K562 treated with DMSO at 1 percent for 48 hours (cell line): ENCODE results near the gene ZFPM1. TPM values are rescaled to one million over a fixed set of nuclear protein-coding genes. Genes with fewer than 3 reads are reported as not detected.

Source experiments
- total RNA-seq: library from RNA; unstranded; fragments of 300-600 nt; gene quantifications from 2 replicates; pipeline ENCODE4 v1.2.3, GENCODE V29; 2022; ENCODE audit warnings: low replicate concordance; ENCODE audit errors: extremely low read depth

Gene ZFPM1
- total RNA-seq = not detected in 2 replicates

DNA sequence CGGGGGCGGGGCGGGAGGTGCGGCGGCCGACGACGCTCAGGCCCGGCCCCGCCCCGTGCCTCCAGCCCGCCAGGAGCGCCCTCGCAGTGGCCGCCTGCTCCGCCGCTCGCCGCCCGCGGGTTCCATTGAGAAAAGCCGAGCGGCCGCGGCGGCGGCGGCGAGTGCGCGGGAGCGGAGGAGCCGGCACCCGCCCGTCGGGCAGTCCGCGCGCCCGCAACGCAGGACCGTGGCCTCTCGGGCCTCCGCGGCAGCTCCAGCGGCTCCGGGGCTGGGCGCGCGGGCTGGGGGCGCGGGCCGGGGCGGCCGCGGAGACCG is at the start of gene ZFPM1:
TSS of gene ZFPM1 (plus strand) at position 64 of the 315 bp plus-strand sequence. CDS start 359 bp downstream, outside the sequence.

DNA sequence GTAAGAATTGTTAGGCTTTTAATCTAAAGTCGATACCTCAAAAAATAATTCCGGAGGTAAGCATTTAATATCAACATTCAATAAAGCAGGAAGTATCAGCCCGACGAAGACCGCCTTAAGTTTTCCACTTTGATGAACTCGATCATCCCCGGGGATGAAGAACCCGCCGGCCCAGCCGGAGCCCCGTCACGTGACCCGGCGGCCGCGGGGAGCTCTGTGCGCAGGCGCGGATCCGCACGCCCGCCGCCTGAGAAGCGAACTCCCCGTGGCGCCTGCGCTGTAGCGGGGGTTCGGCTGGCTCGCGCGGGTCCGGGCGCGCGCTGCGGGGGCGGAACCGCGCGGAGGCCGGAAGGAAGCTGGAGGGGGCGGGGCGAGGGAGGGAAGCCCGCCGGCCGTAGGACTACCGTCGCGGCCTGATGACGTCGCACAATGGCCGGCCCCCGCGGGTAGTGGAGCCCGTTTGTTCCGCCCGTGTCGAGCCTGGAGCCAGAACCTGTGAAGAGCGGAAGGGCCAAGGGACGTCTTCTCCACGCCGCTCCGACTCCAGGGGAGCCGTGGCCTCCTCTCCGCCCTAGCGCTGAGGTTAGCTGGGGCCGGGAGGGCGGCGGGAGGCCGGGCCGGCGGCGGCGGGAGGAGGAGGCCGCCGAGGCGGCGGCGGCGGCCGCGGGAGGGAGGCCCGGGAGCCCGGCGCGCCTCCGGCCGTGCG is 117.1 kb downstream of the ZFPM1 start, which contains the start of gene ZC3H18:
TSS of gene ZC3H18 (plus strand) at position 419 of the 706 bp plus-strand sequence. CDS start 6,721 bp downstream, outside the sequence.

Other genes starting within 250 kb of the ZFPM1 start
- gene ZNF469, start 70.3 kb upstream of the ZFPM1 start, total RNA-seq = not detected in 2 replicates
- gene ZC3H18, start 117.1 kb downstream of the ZFPM1 start, total RNA-seq = not detected in 2 replicates
- gene IL17C, start 185.3 kb downstream of the ZFPM1 start, total RNA-seq = not detected in 2 replicates
- not detected in 2 replicates for gene CYBA, start 197.8 kb downstream of the ZFPM1 start, total RNA-seq
- gene MVD, start 209.8 kb downstream of the ZFPM1 start, total RNA-seq = not detected in 2 replicates
- not detected in 2 replicates for gene SNAI3, start 233.2 kb downstream of the ZFPM1 start, total RNA-seq